GM18520 (cell line): Measurements from ENCODE around the gene COG5.

Experiments used
- ATAC-seq: cut with Tn5 transposase; IDR thresholded peaks from one replicate; pipeline ENCODE4 v1.9.1; 2021; ENCODE audit not compliant: unreplicated experiment

The COG5 gene

GRCh38 chr7:107396990-107397389, 166.7 kb downstream of the COG5 start:
- ATAC-seq: no peak

GRCh38 chr7:107396081-107396480, 167.6 kb downstream of the COG5 start:
- no peak for ATAC-seq

- no peak for ATAC-seq
These were observed 168.9 kb downstream of the COG5 start for GRCh38 chr7:107394831-107395230.

GRCh38 chr7:107394276-107394675, 169.4 kb downstream of the COG5 start:
- ATAC-seq: no peak

- ATAC-seq: no peak
These were observed 170.9 kb downstream of the COG5 start for GRCh38 chr7:107392830-107393229.

GRCh38 chr7:107390916-107391315, 172.8 kb downstream of the COG5 start:
- ATAC-seq: no peak

GRCh38 chr7:107388604-107389003, 175.1 kb downstream of the COG5 start:
- no peak for ATAC-seq

GRCh38 chr7:107387573-107388219, 176.0 kb downstream of the COG5 start:
- no peak for ATAC-seq

- no peak for ATAC-seq
These were observed 176.6 kb downstream of the COG5 start for GRCh38 chr7:107387128-107387527.

- ATAC-seq: no peak
These were observed 177.1 kb downstream of the COG5 start for GRCh38 chr7:107386548-107387102.

- no peak for ATAC-seq
These were observed 179.7 kb downstream of the COG5 start for GRCh38 chr7:107384025-107384424.

- no peak for ATAC-seq
These were observed 180.5 kb downstream of the COG5 start for GRCh38 chr7:107383203-107383602.

GRCh38 chr7:107381453-107381852, 182.3 kb downstream of the COG5 start:
- ATAC-seq: no peak

- ATAC-seq: no peak
These were observed 190.4 kb downstream of the COG5 start for GRCh38 chr7:107373354-107373753.

GRCh38 chr7:107372298-107372697, 191.4 kb downstream of the COG5 start:
- no peak for ATAC-seq

- no peak for ATAC-seq
These were observed 192.9 kb downstream of the COG5 start for GRCh38 chr7:107370816-107371215.

GRCh38 chr7:107364787-107365186, 198.9 kb downstream of the COG5 start:
- ATAC-seq: no peak

GRCh38 chr7:107359520-107360316, 204.0 kb downstream of the COG5 start:
- ATAC-seq: no peak

GRCh38 chr7:107355616-107356015, 208.1 kb downstream of the COG5 start:
- ATAC-seq: no peak

- ATAC-seq: no peak
These were observed 209.1 kb downstream of the COG5 start for GRCh38 chr7:107354640-107355039.

GRCh38 chr7:107353701-107354100, 210.0 kb downstream of the COG5 start:
- no peak for ATAC-seq

GRCh38 chr7:107345898-107346297, 217.8 kb downstream of the COG5 start:
- ATAC-seq: no peak
